ENCODE results near the gene PFDN5.

The PFDN5 gene

GRCh38 chr12:53326460-53327185 lies 31.3 kb downstream of the PFDN5 start:
- peak overlapping the region; percentile 92; the same call in 1 of the 2 replicates for H3K4me2 ChIP-seq (ENCODE audit: low read depth, low read length)
- no peaks in the 10 kb centered on the region for H3K36me3 ChIP-seq (replicated peaks; ENCODE audit: insufficient read depth, low read length)

DNA sequence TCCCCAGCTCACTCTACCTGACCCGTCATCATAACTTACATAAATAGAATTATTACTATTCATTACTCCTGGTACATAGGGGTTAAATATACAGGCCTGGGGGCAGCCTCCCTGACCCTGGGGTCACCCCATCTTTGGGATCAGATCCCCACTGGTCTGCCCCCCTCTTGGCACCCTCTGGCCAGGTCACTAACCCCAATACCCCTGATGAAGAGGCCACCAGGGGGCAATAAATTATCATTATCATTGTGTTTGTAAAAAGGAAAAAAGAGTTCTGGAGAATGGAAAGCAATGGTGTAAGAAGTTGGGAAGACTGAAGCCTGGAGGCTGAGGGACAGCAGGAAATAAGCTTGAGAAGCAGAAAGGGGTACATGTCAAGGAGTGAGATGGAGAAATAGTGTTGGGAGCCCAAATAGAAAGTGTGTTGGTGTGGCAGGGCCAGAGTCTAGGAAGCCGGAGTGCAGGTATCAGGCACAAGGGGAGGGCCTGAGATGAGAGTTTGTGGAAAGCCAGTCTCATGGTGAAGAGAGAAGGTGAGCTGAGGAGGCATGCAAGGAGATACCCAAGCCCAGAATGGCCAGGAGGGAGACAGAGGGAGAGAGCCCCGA lies 32.2 kb downstream of the PFDN5 start:
- no peak for DNase-seq
- H3K27ac ChIP-seq (ENCODE audit: low read length), result no peak overlapping the region
- no peak overlapping the region for H3K9ac ChIP-seq (ENCODE audit: low read length)
- TF ChIP-seq CTCF (IDR thresholded peaks at IDR 0.05; ENCODE audit: low read length), result peak; percentile 49
- no peak for TF ChIP-seq EZH2 (optimal IDR thresholded peaks at IDR 0.05; ENCODE audit: low read depth, low read length)
- no peaks in the 10 kb centered on the region for H4K20me1 ChIP-seq (ENCODE audit: insufficient read depth, low read length)
- H3K4me3 ChIP-seq (ENCODE audit: low read length), result no peak overlapping the region
- peaks cover 7% of the 10 kb centered on the region for H3K4me1 ChIP-seq (ENCODE audit: low read length)
- H3K9me3 ChIP-seq (replicated peaks; ENCODE audit: insufficient read depth, low read length), result no peaks in the 10 kb centered on the region
- no peak overlapping the region for H2AFZ ChIP-seq (ENCODE audit: low read length)
- no peaks in the 10 kb centered on the region for H3K36me3 ChIP-seq (replicated peaks; ENCODE audit: insufficient read depth, low read length)
- no peaks in the 10 kb centered on the region for H3K27me3 ChIP-seq (replicated peaks; ENCODE audit: insufficient read depth, low read length)
- peaks cover 15% of the 10 kb centered on the region for H3F3A ChIP-seq (ENCODE audit: insufficient read depth, low read length)
- no peak overlapping the region for H3K4me2 ChIP-seq (ENCODE audit: low read depth, low read length)
- no peaks in the 10 kb centered on the region for H3K9me2 ChIP-seq (replicated peaks; ENCODE audit: insufficient read depth, low read length)
- no peaks in the 10 kb centered on the region for H3K79me2 ChIP-seq (ENCODE audit: low read length)

More at GRCh38 chr12:53326460-53327185, 31.3 kb downstream of the PFDN5 start:
- Histone ChIP-seq H3K27ac (ENCODE audit: low read length) (no peak overlapping the region), H3F3A (ENCODE audit: insufficient read depth, low read length) (peaks cover 15% of the 10 kb centered on the region), H3K79me2 (ENCODE audit: low read length) (no peaks in the 10 kb centered on the region), H3K9ac (ENCODE audit: low read length) (no peak overlapping the region), H3K27me3 (replicated peaks; ENCODE audit: insufficient read depth, low read length) (no peaks in the 10 kb centered on the region), H2AFZ (ENCODE audit: low read length) (no peak overlapping the region), H3K4me1 (ENCODE audit: low read length) (peaks cover 10% of the 10 kb centered on the region), H4K20me1 (ENCODE audit: insufficient read depth, low read length) (no peaks in the 10 kb centered on the region), H3K9me3 (replicated peaks; ENCODE audit: insufficient read depth, low read length) (no peaks in the 10 kb centered on the region), H3K4me3 (ENCODE audit: low read length) (no peak overlapping the region), H3K9me2 (replicated peaks; ENCODE audit: insufficient read depth, low read length) (no peaks in the 10 kb centered on the region)
- no peak for DNase-seq
- TF ChIP-seq CTCF (IDR thresholded peaks at IDR 0.05; ENCODE audit: low read length) (no peak), EZH2 (optimal IDR thresholded peaks at IDR 0.05; ENCODE audit: low read depth, low read length) (no peak), EZH2phosphoT487 (IDR thresholded peaks at IDR 0.05; ENCODE audit: low read length) (no peak)

DNA sequence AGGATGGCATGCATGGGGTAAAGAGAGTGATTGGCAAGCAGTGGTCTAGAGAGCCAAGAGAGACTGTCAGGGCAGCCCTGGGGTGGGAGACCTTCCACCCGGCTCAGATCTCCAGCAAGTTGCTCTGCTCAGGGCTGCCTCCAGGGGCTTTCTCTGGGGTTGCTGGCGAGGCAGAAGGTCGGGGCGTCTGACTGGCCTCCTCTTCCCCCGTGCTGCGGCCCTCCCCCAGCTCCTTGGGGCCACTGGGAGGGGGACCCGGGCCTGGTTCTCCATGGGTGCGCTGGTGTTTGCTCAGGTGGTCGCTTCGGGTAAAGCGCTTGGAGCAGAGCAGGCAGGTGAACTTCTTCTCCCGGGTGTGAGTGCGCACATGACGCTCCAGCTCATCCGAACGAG lies 32.7 kb downstream of the PFDN5 start:
- Histone ChIP-seq H3K4me3 (ENCODE audit: low read length) (no peak overlapping the region), H3K9ac (ENCODE audit: low read length) (no peak overlapping the region), H3K9me3 (replicated peaks; ENCODE audit: insufficient read depth, low read length) (no peaks in the 10 kb centered on the region), H3K79me2 (ENCODE audit: low read length) (no peaks in the 10 kb centered on the region), H3K36me3 (replicated peaks; ENCODE audit: insufficient read depth, low read length) (no peaks in the 10 kb centered on the region), H3K27me3 (replicated peaks; ENCODE audit: insufficient read depth, low read length) (no peaks in the 10 kb centered on the region), H3F3A (ENCODE audit: insufficient read depth, low read length) (peaks cover 15% of the 10 kb centered on the region), H3K27ac (ENCODE audit: low read length) (no peak overlapping the region), H2AFZ (ENCODE audit: low read length) (no peak overlapping the region), H4K20me1 (ENCODE audit: insufficient read depth, low read length) (no peaks in the 10 kb centered on the region), H3K4me1 (ENCODE audit: low read length) (peaks cover 7% of the 10 kb centered on the region), H3K4me2 (ENCODE audit: low read depth, low read length) (no peak overlapping the region), H3K9me2 (replicated peaks; ENCODE audit: insufficient read depth, low read length) (no peaks in the 10 kb centered on the region)
- no peak for DNase-seq
- TF ChIP-seq EZH2 (optimal IDR thresholded peaks at IDR 0.05; ENCODE audit: low read depth, low read length) (no peak), CTCF (IDR thresholded peaks at IDR 0.05; ENCODE audit: low read length) (no peak), EZH2phosphoT487 (IDR thresholded peaks at IDR 0.05; ENCODE audit: low read length) (no peak)
